ENCODE data around the gene FAM53B. TPM values are rescaled to one million over a fixed set of nuclear protein-coding genes. Genes with fewer than 3 reads are reported as not detected.

The FAM53B gene
- total RNA-seq, 2 experiments from 2014 or later = 8.7 to 9.6 TPM

DNA sequence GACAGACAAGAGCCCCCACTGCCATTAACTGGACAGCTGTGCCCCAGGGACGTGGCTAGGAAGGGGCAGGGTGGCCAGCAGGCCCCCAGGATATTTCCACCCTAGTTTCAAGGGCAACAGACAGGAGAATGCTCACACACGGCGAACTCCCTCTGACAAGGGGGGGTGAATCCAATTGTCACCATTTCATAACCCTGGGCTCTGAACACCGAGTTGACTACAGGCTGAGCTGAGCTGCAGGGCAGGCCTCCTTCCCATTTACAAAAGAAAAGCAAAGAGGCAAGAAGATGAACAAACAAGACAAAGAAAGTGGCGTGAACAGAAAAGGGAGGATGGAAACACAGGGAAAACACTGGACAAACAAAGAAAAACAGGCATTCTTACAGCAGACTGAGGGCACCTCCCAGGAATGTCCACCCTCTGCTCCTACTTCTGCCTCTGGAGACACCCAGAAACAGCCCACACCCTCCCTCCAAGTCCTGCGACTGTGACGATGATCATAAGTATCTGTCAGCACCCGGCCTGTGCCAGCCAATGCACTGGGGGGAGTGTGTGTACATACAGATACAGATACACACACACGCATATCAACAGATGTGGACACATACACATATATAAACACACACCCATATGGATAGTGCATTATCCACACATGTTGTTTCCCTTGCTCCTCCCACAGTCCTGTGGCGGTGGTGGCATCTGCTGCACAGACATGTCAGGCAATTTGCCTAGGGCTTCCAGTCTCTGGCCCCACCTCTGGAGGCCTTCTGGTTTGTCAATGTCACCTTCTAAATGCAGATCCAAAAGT lies 66.2 kb downstream of the FAM53B start:
- no peak overlapping the region for H3K4me3 Mint-ChIP-seq
- peaks cover 65% of the 10 kb centered on the region for H3K4me1 Mint-ChIP-seq
- H3K36me3 Mint-ChIP-seq = peaks cover 20% of the 10 kb centered on the region
- no peak overlapping the region for H3K27ac Mint-ChIP-seq
- no peaks in the 10 kb centered on the region for H3K27me3 Mint-ChIP-seq
- H3K9me3 Mint-ChIP-seq = no peaks in the 10 kb centered on the region
- DNase-seq = no peak

DNA sequence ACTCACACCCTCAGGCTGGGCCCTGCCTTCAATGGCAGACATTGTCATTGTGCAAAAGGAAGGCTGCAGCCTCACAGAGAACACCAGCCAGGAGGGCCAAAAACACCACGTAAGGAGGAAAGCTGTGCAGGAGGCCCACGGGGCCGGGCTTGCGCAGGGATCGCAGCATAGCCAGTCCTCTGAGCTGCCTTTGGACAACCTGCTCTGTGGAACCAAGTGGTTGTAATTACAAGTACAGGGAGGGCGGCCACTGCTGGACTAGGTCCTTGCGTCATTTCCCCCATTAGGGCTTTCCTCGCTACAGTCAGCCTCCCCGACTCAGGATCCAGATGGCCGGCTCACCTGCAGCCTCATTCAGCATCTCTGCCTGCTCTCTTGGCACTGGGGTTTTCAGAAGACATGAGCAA lies 66.9 kb downstream of the FAM53B start:
- no peak overlapping the region for H3K4me3 Mint-ChIP-seq
- no peaks in the 10 kb centered on the region for H3K27me3 Mint-ChIP-seq
- DNase-seq = no peak
- H3K4me1 Mint-ChIP-seq = peaks cover 69% of the 10 kb centered on the region
- no peaks in the 10 kb centered on the region for H3K9me3 Mint-ChIP-seq
- H3K27ac Mint-ChIP-seq = no peak overlapping the region
- peaks cover 20% of the 10 kb centered on the region for H3K36me3 Mint-ChIP-seq

DNA sequence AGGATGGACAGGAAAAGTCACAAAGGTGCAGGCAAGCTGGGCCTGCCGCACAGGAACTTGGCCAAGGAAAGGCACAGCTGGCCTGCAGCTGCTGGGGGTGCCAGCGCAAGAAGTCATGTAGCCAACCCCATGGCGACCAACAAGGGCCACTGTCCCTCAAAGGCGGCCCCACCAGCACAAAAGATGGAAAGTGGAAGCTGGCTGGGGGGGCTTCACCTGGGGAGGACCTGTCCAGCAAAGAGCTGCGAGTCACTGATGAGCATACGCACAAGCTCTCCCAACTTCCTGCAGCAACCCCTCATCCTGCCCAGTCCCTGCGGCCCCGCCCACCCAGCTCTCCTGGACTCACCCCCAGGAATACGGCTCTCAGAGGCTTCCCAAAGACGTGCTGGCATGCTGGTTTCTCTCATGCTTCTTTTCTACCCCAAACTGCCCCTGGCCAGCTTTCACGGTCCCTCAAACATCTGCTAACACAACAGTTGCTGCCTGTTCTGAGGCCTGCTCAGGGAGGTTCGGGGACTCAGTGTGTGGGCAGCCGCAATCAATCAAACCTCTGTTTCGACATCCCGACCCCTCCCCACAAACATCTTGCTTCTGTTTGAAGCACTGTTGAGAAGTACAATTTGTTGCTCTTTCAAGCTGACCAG lies 67.6 kb downstream of the FAM53B start:
- no peak for DNase-seq
- Mint-ChIP-seq H3K4me3 (no peak overlapping the region), H3K27me3 (no peaks in the 10 kb centered on the region), H3K9me3 (no peaks in the 10 kb centered on the region), H3K4me1 (peaks cover 77% of the 10 kb centered on the region), H3K27ac (no peak overlapping the region), H3K36me3 (peaks cover 17% of the 10 kb centered on the region)

GRCh38 chr10:124675824-124676223 lies 68.4 kb downstream of the FAM53B start:
- Mint-ChIP-seq H3K4me1 (peaks cover 84% of the 10 kb centered on the region), H3K27ac (no peak overlapping the region)

DNA sequence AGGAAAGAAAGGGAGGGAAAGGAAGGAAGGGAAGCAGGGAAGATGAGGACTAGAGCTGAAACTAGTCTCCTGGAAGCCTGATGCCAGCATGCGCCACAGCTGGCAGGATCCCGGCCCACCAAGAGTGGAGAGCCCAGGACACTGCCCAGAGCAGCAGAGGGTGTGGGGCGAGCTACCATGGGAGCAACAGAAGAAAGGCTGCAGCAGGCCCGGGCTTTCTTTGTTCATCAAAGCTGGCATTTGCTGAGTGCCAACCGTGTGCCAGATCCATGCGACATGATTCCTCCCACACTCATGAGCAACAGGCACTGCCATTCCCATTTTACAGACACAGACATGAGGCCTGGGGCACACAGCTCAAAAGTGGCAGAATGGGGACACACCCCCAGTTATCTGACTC lies 68.9 kb downstream of the FAM53B start:
- Mint-ChIP-seq H3K4me3 (no peak overlapping the region), H3K36me3 (peaks cover 8% of the 10 kb centered on the region), H3K9me3 (no peaks in the 10 kb centered on the region), H3K27me3 (no peaks in the 10 kb centered on the region), H3K4me1 (peaks cover 85% of the 10 kb centered on the region), H3K27ac (no peak overlapping the region)
- DNase-seq = no peak

More at GRCh38 chr10:124675824-124676223, 68.4 kb downstream of the FAM53B start:
- H3K4me3 Mint-ChIP-seq = no peak overlapping the region
- no peak for DNase-seq
- H3K27me3 Mint-ChIP-seq = no peaks in the 10 kb centered on the region
- peaks cover 13% of the 10 kb centered on the region for H3K36me3 Mint-ChIP-seq
- no peaks in the 10 kb centered on the region for H3K9me3 Mint-ChIP-seq

- H3K36me3 Mint-ChIP-seq = peaks cover 3% of the 10 kb centered on the region
- no peaks in the 10 kb centered on the region for H3K9me3 Mint-ChIP-seq
- no peak for DNase-seq
- no peak overlapping the region for H3K4me3 Mint-ChIP-seq
- no peak overlapping the region for H3K27ac Mint-ChIP-seq
- no peaks in the 10 kb centered on the region for H3K27me3 Mint-ChIP-seq
- H3K4me1 Mint-ChIP-seq = peaks cover 84% of the 10 kb centered on the region
Measured at GRCh38 chr10:124674768-124675222, 69.4 kb downstream of the FAM53B start.

- Mint-ChIP-seq H3K4me1 (peaks cover 66% of the 10 kb centered on the region), H3K36me3 (peaks cover 2% of the 10 kb centered on the region), H3K4me3 (no peak overlapping the region), H3K27me3 (no peaks in the 10 kb centered on the region), H3K27ac (no peak overlapping the region), H3K9me3 (no peaks in the 10 kb centered on the region)
- DNase-seq = no peak
Measured at GRCh38 chr10:124672181-124672638, 72.0 kb downstream of the FAM53B start.

GRCh38 chr10:124671486-124672075 lies 72.6 kb downstream of the FAM53B start:
- H3K9me3 Mint-ChIP-seq = no peaks in the 10 kb centered on the region
- peak overlapping the region; percentile 74 for H3K27ac Mint-ChIP-seq
- peaks cover 59% of the 10 kb centered on the region for H3K4me1 Mint-ChIP-seq

DNA sequence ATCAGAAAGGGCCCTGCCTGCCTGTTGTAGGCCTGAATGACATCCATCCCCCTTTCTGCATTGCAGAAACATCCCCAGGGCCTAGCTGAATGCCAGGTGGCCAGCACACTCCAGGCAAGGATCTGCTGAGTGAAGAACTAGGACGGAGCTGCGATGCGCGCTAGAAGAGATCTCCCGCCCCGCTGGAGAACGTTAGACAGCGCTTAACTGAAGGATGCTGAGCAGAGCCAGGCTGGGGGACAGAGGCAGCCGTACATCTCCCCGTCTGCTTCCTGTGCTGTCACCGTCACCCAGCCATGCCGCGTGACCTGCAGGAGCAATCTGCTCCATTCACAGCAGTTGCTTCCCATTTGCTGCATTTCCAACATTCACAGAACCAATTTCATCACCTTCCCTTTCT lies 73.3 kb downstream of the FAM53B start:
- DNase-seq = no peak
- H3K4me1 Mint-ChIP-seq = peaks cover 54% of the 10 kb centered on the region
- no peaks in the 10 kb centered on the region for H3K9me3 Mint-ChIP-seq
- no peak overlapping the region for H3K4me3 Mint-ChIP-seq
- no peaks in the 10 kb centered on the region for H3K27me3 Mint-ChIP-seq
- peaks cover 2% of the 10 kb centered on the region for H3K36me3 Mint-ChIP-seq
- H3K27ac Mint-ChIP-seq = peak overlapping the region; percentile 74

More at GRCh38 chr10:124671486-124672075, 72.6 kb downstream of the FAM53B start:
- no peak for DNase-seq
- H3K27me3 Mint-ChIP-seq = no peaks in the 10 kb centered on the region
- no peak overlapping the region for H3K4me3 Mint-ChIP-seq
- peaks cover 2% of the 10 kb centered on the region for H3K36me3 Mint-ChIP-seq

- Mint-ChIP-seq H3K27ac (peak overlapping the region; percentile 49), H3K36me3 (peaks cover 2% of the 10 kb centered on the region), H3K9me3 (no peaks in the 10 kb centered on the region), H3K4me3 (no peak overlapping the region), H3K4me1 (peaks cover 52% of the 10 kb centered on the region), H3K27me3 (no peaks in the 10 kb centered on the region)
- DNase-seq = no peak
Measured at GRCh38 chr10:124669824-124670654, 74.1 kb downstream of the FAM53B start.

- Mint-ChIP-seq H3K36me3 (no peaks in the 10 kb centered on the region), H3K4me1 (peaks cover 47% of the 10 kb centered on the region), H3K4me3 (no peak overlapping the region), H3K27ac (no peak overlapping the region), H3K9me3 (no peaks in the 10 kb centered on the region), H3K27me3 (no peaks in the 10 kb centered on the region)
- DNase-seq = no peak
Measured at GRCh38 chr10:124669141-124669823, 74.9 kb downstream of the FAM53B start.

DNA sequence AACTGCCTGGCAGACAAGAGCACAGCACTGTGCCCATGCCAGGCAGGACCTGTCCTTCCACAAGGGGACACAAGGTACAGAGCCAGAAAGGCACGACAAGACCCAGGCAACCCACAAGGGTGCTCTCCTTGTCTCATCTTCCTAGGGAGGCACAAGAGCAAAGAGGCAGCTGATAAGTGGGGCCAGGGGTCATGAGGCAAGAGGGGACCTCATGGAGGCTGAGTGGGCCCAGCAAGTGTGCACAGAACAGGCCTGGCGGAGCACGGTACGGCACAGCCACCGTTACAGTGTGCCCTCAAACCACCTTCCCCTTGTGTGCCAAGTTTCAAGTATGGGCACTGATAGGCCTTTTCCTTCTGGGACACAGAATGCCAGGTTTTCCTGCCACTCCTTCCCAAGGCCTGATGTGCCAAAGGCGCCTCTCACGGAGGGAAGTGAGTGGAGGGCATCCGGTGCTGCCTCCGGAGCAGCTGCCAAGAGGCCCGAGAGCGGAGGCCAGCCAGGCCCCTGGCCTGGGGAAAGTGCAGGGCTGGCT lies 75.6 kb downstream of the FAM53B start:
- Mint-ChIP-seq H3K9me3 (no peaks in the 10 kb centered on the region), H3K27me3 (no peaks in the 10 kb centered on the region), H3K4me1 (peaks cover 42% of the 10 kb centered on the region), H3K36me3 (no peaks in the 10 kb centered on the region), H3K27ac (no peak overlapping the region), H3K4me3 (no peak overlapping the region)
- DNase-seq = no peak

DNA sequence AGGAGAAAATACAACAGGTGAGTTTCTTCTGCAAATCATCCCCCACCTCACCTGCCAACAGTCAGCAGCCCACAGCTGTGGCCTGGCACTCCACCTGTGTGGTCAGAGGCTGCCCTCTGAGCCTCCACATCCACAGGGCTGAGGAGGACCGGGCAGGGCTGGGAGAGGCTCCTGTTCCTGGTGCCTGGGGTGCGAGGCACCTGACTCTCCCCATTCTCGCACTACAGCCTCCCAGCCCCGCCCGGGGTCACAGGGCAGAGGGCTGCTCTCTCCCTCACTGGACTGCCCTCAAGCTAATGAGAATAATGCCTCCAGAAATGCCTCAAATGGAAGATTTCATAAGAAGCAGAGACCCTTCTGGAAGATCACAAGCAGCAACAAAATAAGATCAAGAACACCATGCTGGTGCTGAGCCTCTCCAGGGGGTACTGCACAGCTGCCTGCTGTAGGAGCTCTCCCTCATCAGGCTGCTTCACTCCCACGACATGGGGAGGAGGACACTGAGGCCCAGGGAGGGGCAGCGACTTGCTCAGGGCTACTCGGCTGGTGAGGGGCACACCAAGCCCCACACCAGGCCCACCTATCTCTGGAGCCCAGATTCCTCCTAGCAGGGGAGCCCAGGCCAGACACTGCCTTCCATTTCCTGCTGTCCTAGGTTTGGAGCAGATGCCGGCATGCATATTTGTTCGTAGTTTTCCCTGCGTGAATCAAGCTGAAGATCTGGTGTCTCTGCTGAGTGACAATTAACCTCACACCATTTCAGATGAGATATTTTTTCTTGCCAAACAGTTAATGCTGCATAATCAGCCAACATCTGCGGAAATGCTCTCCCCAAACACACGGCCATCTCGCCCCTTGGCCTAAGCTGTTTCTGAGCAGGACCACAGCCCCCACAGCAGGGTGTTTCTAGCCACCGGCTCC lies 76.5 kb downstream of the FAM53B start:
- H3K9me3 Mint-ChIP-seq = no peaks in the 10 kb centered on the region
- H3K27me3 Mint-ChIP-seq = no peaks in the 10 kb centered on the region
- no peak overlapping the region for H3K27ac Mint-ChIP-seq
- no peak for DNase-seq
- H3K36me3 Mint-ChIP-seq = peaks cover 2% of the 10 kb centered on the region
- peaks cover 34% of the 10 kb centered on the region for H3K4me1 Mint-ChIP-seq
- no peak overlapping the region for H3K4me3 Mint-ChIP-seq

Measured in activated naive CD8-positive, alpha-beta T cell treated with anti-CD3 and anti-CD28 coated beads for 36 hours (primary cell).